ENCODE measurements around the gene GLG1.

Gene GLG1

GRCh38 chr16:74641969-74642368 is 35.1 kb upstream of the GLG1 start:
- no peak for DNase-seq (ENCODE audit: low read depth)
- TF ChIP-seq CTCF (conservative IDR thresholded peaks at IDR 0.05; ENCODE audit: low read length), result no peak
- H3K4me3 ChIP-seq (ENCODE audit: low read length), result no peak overlapping the region

- no peak for DNase-seq (ENCODE audit: low read depth)
- no peak for TF ChIP-seq CTCF (conservative IDR thresholded peaks at IDR 0.05; ENCODE audit: low read length)
- no peak overlapping the region for H3K4me3 ChIP-seq (ENCODE audit: low read length)
Observed at GRCh38 chr16:74637742-74638453, 31.0 kb upstream of the GLG1 start.

GRCh38 chr16:74635303-74635702 is 28.4 kb upstream of the GLG1 start:
- TF ChIP-seq CTCF (conservative IDR thresholded peaks at IDR 0.05; ENCODE audit: low read length), result no peak
- no peak for DNase-seq (ENCODE audit: low read depth)
- H3K4me3 ChIP-seq (ENCODE audit: low read length), result no peak overlapping the region

- DNase-seq (ENCODE audit: low read depth), result no peak
- TF ChIP-seq CTCF (conservative IDR thresholded peaks at IDR 0.05; ENCODE audit: low read length), result no peak
- no peak overlapping the region for H3K4me3 ChIP-seq (ENCODE audit: low read length)
Observed at GRCh38 chr16:74633686-74634085, 26.8 kb upstream of the GLG1 start.

- TF ChIP-seq CTCF (conservative IDR thresholded peaks at IDR 0.05; ENCODE audit: low read length), result no peak
- peak; percentile 22 for DNase-seq (ENCODE audit: low read depth)
- H3K4me3 ChIP-seq (ENCODE audit: low read length), result no peak overlapping the region
Observed at GRCh38 chr16:74627506-74628220, 20.7 kb upstream of the GLG1 start.

GRCh38 chr16:74626741-74627416 is 20.0 kb upstream of the GLG1 start:
- no peak for DNase-seq (ENCODE audit: low read depth)
- H3K4me3 ChIP-seq (ENCODE audit: low read length), result no peak overlapping the region
- no peak for TF ChIP-seq CTCF (conservative IDR thresholded peaks at IDR 0.05; ENCODE audit: low read length)

Measured in AG10803 (cell line).